ENCODE data around the gene PAMR1. TPM values are rescaled to one million over a fixed set of nuclear protein-coding genes. Genes with fewer than 3 reads are reported as not detected.

Gene PAMR1
- total RNA-seq, 4 donors from 2014 or later: 12.7 to 20.8 (median 17.8) TPM

DNA sequence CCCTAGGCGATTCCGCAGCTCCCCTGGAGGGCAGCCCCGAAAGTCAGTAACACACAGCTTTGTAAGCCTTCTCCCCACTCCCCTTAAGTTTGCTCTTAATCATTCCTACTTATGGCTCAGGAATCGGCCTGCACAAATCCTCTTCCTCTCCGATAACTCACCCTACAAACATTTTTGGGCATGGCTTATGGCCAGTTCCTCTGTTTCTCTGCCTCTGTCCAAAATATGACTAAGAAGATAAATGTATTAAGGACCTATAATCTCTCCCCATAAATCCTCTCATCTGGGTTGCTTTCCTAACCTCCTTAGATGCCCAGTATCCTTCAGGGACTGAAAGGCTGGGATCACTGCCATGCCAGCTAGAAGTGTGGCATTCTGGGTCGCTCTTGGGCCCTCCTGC is 41.0 kb downstream of the PAMR1 start:
- no peak for TF ChIP-seq POLR2A (IDR thresholded peaks at IDR 0.05)
- TF ChIP-seq, protein P1, sequence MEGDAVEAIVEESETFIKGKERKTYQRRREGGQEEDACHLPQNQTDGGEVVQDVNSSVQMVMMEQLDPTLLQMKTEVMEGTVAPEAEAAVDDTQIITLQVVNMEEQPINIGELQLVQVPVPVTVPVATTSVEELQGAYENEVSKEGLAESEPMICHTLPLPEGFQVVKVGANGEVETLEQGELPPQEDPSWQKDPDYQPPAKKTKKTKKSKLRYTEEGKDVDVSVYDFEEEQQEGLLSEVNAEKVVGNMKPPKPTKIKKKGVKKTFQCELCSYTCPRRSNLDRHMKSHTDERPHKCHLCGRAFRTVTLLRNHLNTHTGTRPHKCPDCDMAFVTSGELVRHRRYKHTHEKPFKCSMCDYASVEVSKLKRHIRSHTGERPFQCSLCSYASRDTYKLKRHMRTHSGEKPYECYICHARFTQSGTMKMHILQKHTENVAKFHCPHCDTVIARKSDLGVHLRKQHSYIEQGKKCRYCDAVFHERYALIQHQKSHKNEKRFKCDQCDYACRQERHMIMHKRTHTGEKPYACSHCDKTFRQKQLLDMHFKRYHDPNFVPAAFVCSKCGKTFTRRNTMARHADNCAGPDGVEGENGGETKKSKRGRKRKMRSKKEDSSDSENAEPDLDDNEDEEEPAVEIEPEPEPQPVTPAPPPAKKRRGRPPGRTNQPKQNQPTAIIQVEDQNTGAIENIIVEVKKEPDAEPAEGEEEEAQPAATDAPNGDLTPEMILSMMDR (IDR thresholded peaks at IDR 0.05): no peak
- no peak for DNase-seq (ENCODE audit: low spot score in 2 of 2)
- no peak overlapping the region for H3K4me3 ChIP-seq (ENCODE audit: low read depth, poor library complexity, severe bottlenecking)
- WGBS, 2 donors: 92 to 97% methylated on average over 6 of the region's 6 CpGs
- intact Hi-C loops (cut with DNase I; ENCODE audit: low total_unique reads): no loop called here

DNA sequence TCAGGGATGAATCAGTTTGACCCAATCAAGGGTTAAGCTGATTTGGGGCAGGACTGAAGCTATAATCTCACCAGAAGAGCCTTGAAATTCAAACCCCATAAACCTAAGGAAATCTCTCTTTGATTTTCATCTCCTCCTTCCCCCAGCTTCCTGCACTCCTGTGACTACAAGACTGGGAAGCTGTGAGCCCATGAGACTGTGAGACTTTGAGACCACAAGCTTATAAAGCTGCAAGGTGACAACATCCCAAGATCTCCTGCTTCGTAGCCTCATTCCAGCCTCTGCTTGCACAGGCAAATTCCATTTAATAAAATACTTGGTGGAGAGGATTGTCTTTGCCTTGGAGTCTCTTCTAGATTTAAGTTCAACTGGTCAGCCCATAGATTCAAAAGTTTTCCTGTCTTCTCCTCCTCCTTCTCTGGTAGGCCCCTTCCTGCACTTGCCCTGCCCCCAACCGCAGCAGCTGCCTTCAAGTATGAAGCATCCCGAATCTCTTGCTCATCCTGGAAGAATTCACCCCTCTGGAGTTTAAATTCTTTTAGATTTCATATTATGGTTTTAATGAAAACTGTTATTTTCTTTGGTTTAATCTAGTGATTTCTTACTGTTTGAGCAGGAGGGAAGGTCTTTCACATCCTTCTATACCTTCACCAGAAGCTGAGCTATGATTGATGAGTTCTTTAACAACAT is 42.1 kb downstream of the PAMR1 start:
- WGBS, 2 donors: 92 to 96% methylated on average over 3 of the region's 3 CpGs
- intact Hi-C loops (cut with DNase I; ENCODE audit: low total_unique reads): no loop called here
- H3K4me3 ChIP-seq (ENCODE audit: low read depth, poor library complexity, severe bottlenecking): no peak overlapping the region
- no peak for DNase-seq (ENCODE audit: low spot score in 2 of 2)
- TF ChIP-seq, protein P1 (IDR thresholded peaks at IDR 0.05): no peak
- no peak for TF ChIP-seq POLR2A (IDR thresholded peaks at IDR 0.05)

DNA sequence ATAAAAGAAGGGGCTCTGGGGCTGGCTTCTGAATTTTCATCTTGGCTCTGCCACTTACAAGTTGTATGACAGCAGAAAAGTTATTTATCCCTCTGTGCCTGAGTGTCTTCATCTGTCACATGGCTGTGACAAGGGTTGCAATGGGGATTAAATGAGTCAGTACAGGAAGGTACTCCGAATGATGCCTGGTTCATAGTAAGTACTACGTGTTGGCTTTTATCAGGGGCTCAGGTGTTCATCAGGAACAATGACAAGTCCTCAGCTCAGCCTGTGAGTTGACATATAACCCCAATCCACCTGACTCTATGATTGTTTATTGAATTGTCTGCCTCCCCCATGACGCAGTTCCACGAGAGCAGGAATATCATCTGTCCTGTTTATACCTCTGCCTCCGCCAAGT is 45.7 kb downstream of the PAMR1 start:
- intact Hi-C loops (cut with DNase I; ENCODE audit: low total_unique reads): no loop called here
- no peak for TF ChIP-seq POLR2A (IDR thresholded peaks at IDR 0.05)
- TF ChIP-seq, protein P1 (IDR thresholded peaks at IDR 0.05): no peak
- 95 to 96% methylated on average over 5 of the region's 5 CpGs for WGBS, 2 donors
- no peak for DNase-seq (ENCODE audit: low spot score in 2 of 2)
- H3K4me3 ChIP-seq (ENCODE audit: low read depth, poor library complexity, severe bottlenecking): no peak overlapping the region

DNA sequence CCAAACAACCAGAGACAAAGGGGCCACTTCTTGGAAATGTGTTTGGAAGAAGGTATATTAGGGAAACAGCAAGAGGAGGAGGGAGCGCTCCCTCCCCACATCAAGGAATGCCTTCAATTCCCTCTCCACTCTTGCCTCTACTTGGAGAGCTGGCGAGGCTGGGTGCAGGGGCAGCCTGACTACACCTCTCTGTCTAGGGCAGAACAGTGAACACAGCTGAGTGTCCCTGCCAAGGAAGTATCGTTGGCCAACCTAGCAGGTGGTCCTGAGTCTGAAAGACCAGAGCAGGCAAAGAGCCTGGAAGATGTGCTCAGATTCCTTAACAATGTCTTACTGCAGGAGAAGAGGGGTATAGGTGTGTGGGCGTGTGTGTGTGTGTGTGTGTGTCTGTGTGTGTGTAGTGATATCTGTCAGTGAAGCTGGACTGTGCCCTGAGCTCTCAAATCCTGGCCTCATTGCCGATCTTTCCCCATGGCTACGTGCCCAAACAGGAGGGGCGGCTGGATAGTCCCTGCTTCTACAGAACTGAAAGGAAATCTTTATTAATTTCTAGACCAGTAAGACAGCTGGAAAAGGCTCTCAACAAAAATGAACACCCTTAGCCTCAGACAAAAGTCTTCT is 46.8 kb downstream of the PAMR1 start:
- no peak for DNase-seq (ENCODE audit: low spot score in 2 of 2)
- H3K4me3 ChIP-seq (ENCODE audit: low read depth, poor library complexity, severe bottlenecking): no peak overlapping the region
- intact Hi-C loops (cut with DNase I; ENCODE audit: low total_unique reads): no loop called here
- WGBS, 2 donors: 53% methylated on average over 7 of the region's 7 CpGs
- TF ChIP-seq, protein P1 (IDR thresholded peaks at IDR 0.05): no peak
- no peak for TF ChIP-seq POLR2A (IDR thresholded peaks at IDR 0.05)

DNA sequence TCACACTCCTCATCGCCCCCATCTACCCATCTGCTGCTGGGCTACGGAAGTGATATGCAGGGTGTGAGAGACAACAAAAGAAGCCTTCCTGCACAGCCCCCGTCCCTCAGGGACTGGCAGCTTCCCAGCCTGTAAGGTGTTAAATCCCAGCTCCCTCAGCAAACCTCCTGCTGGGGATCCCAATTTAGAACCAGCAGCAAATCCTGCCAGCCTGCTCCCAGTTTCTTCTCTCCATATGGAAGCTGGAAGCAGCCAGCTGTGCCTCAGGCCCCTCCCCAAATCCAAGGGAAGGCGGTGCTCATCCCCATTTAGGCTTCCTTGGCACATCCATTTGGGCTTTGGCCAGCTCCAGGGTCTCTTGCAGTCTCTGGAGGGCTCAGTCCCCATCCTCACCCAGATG is 47.5 kb downstream of the PAMR1 start:
- H3K4me3 ChIP-seq (ENCODE audit: low read depth, poor library complexity, severe bottlenecking): no peak overlapping the region
- WGBS, 2 donors: 65 to 73% methylated on average over 4 of the region's 4 CpGs
- intact Hi-C loops (cut with DNase I; ENCODE audit: low total_unique reads): no loop called here
- no peak for TF ChIP-seq POLR2A (IDR thresholded peaks at IDR 0.05)
- TF ChIP-seq, protein P1 (IDR thresholded peaks at IDR 0.05): no peak
- DNase-seq (ENCODE audit: low spot score in 2 of 2): no peak

Measured in lower leg skin (tissue), 4 donors.